Natural killer cell treated with Interleukin-12 subunit alpha and Interleukin-12 subunit beta and Interleukin-15 and Interleukin-18, amount 100 ng/mL, for 72 hours (primary cell): ENCODE data around the gene FBXO3. TPM values are rescaled to one million over a fixed set of nuclear protein-coding genes. Genes with fewer than 3 reads are reported as not detected.

Experiments used
- total RNA-seq, 2 donors: library from RNA; stranded (reverse); gene quantifications; one replicate each; pipeline ENCODE4 v1.2.3, GENCODE V29; 2022

The FBXO3 gene
- total RNA-seq, 2 donors from 2014 or later: 20.8 to 25.1 TPM

Other genes with a start within 250 kb of the FBXO3 start
- gene C11orf91, start 73.7 kb downstream of the FBXO3 start, total RNA-seq: not detected
- 10 to 100 TPM; 15.5 to 23.2 TPM for gene CD59, start 38.1 kb downstream of the FBXO3 start, total RNA-seq
- not detected for gene LMO2, start 117.6 kb upstream of the FBXO3 start, total RNA-seq